ENCODE measurements around the gene RHBDD2. TPM values are rescaled to one million over a fixed set of nuclear protein-coding genes. Genes with fewer than 3 reads are reported as not detected.

The RHBDD2 gene
- total and polyA plus RNA-seq, 4 donors = 13.6 to 65.0 (median 37.3) TPM

DNA sequence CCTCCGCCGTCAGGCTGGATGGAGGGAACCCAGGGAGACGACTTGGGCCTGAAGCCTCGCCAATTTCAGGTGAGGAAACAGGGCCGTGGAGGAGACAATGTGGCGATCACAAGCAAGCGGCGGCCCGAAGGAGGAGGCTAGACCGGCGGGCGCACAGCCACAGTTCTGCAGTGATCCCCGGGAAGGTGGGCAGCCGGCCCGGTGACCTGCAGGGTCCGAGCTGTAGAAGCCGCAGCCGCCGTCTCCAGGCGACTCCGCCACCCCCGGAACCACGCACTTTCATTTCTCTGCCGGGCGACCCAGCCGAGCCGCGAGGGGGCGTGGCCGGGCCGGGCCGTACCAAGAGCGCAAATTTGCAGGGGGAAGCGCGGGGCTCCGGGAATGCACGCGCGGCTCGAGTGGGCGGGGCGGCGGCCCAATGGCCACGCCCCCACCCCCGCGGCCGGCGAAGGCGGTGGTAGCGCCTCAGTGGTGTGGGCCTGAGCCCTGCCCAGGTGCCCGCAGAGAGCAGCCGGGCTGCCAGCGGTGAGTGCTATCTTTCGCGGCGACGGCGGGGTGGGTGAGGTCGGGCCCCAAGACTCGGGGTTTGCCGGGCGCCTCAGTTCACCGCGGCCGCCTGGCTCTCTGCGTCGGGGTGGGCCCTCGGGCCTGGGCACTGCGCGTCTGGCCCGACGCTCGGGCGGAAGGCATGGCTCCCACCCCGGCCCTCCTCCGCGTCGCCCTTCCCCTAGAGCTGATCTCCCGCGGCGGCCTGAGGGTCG, 36.0 kb downstream of the RHBDD2 start, which contains the start of gene POR:
Gene POR, plus strand, starts transcription at position 501 of the 761 bp plus-strand sequence. CDS start 38,847 bp downstream, outside the sequence.
- peak; percentile 99 for DNase-seq (ENCODE audit: low spot score)
- Histone ChIP-seq H3K4me3 (ENCODE audit: low read depth in 1 of 3, low read length in 3 of 3) (peak within 1 kb of the TSS; percentile 77 to 98 (median 78)), H3K36me3 (ENCODE audit: control insufficient read depth in 4 of 4, insufficient read depth in 3 of 4, low read depth in 1 of 4, low read length in 3 of 4) (no peaks in the 10 kb centered on the region), H3K27ac (ENCODE audit: low read depth in 1 of 2, low read length in 2 of 2) (peak within 1 kb of the TSS; percentile 99 to 100), H3K4me1 (ENCODE audit: control insufficient read depth in 4 of 4, insufficient read depth in 4 of 4, low read length in 3 of 4) (peaks cover 0 to 38% (median 5%) of the 10 kb centered on the region in 4 donors), H3K9me3 (ENCODE audit: control insufficient read depth in 4 of 4, low read length in 3 of 4) (no peaks in the 10 kb centered on the region), H3K9ac (ENCODE audit: low read depth in 1 of 2, low read length in 2 of 2) (peak within 1 kb of the TSS; percentile 99 to 100), H3K27me3 (ENCODE audit: control insufficient read depth in 4 of 4, insufficient read depth in 4 of 4, low read length in 3 of 4) (no peaks in the 10 kb centered on the region)
- under 1% methylated on average over 82 of the region's 82 CpGs for WGBS
- TF ChIP-seq FOXA2 (IDR thresholded peaks at IDR 0.05) (no peak), HNF4G (IDR thresholded peaks at IDR 0.05) (no peak), GABPA (IDR thresholded peaks at IDR 0.05 in 1 of 2, conservative IDR thresholded peaks at IDR 0.05 in 1 of 2) (peak in 1 of 2 donors; percentile 41), TAF1 (conservative IDR thresholded peaks at IDR 0.05) (peak; percentile 98), ZBTB33 (IDR thresholded peaks at IDR 0.05) (peak; percentile 40), RXRA (IDR thresholded peaks at IDR 0.05) (peak in 1 of 2 donors; percentile 9), FOXA1 (IDR thresholded peaks at IDR 0.05) (peak; percentile 59), SP1 (IDR thresholded peaks at IDR 0.05) (peak; percentile 72), EGR1 (IDR thresholded peaks at IDR 0.05; ENCODE audit: low read depth in 2 of 2) (peak; percentile 54 to 91), YY1 (IDR thresholded peaks at IDR 0.05) (peak; percentile 96), HNF4A (conservative IDR thresholded peaks at IDR 0.05) (peak in 1 of 2 donors; percentile 18), RAD21 (IDR thresholded peaks at IDR 0.05) (peak; percentile 42 to 43), JUND (IDR thresholded peaks at IDR 0.05) (no peak), REST (IDR thresholded peaks at IDR 0.05) (peak; percentile 93)
- TF ChIP-seq, protein P1, sequence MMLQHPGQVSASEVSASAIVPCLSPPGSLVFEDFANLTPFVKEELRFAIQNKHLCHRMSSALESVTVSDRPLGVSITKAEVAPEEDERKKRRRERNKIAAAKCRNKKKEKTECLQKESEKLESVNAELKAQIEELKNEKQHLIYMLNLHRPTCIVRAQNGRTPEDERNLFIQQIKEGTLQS (IDR thresholded peaks at IDR 0.05) = no peak
- TF ChIP-seq, protein P2, sequence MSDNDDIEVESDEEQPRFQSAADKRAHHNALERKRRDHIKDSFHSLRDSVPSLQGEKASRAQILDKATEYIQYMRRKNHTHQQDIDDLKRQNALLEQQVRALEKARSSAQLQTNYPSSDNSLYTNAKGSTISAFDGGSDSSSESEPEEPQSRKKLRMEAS (IDR thresholded peaks at IDR 0.05) = peak; percentile 44

All from liver (tissue), 9 donors.